ENCODE measurements around the gene BMP7.
"Not testable (repeated sequence)": the region's sequence is repeated elsewhere in the genome, so short reads cannot be mapped to it uniquely, and the experiment has no call there.

Gene BMP7

DNA sequence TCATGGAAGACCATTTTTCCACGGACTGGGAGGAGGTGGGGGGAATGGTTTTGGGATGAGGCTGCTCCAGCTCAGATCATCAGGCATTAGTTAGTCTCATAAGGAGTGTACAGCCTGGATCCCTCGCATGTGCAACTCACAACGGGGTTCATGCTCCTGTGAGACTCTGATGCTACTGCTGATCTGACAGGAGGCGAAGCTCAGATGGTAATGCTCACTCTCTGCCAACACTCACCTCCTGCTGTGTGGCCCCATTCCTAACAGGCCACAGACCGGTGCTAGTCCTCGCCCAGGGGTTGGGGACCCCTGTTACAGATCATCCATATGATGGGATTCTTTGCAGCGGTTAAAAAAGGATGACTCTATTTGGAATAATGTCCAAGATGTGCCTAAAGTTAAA lies 27.6 kb upstream of the BMP7 start:
- H3K4me3 ChIP-seq (ENCODE audit: low read length) = no peak overlapping the region
- no peak for TF ChIP-seq ZNF274 (IDR thresholded peaks at IDR 0.05; ENCODE audit: low read depth, low read length)

DNA sequence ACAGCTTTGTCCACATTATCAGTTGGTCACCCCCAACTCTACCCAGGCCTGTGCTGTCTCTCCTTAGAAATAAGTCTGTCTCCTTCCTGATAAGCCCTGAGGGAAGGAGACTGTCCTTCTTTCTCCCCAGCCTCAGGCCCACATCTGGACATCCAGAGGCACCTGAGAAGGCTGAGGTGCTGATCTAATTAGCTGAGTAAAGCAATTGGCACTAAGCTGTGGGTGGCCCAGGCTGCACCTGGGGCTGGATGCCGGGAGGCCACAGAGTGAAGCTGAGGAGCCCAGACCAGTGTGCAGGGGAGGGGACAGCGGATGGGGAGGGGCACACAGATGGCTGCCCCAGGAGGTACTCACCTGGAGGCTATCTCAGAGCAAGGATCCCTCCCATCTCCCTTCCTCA lies 26.2 kb upstream of the BMP7 start:
- no peak overlapping the region for H3K4me3 ChIP-seq (ENCODE audit: low read length)
- TF ChIP-seq ZNF274 (IDR thresholded peaks at IDR 0.05; ENCODE audit: low read depth, low read length) = no peak

DNA sequence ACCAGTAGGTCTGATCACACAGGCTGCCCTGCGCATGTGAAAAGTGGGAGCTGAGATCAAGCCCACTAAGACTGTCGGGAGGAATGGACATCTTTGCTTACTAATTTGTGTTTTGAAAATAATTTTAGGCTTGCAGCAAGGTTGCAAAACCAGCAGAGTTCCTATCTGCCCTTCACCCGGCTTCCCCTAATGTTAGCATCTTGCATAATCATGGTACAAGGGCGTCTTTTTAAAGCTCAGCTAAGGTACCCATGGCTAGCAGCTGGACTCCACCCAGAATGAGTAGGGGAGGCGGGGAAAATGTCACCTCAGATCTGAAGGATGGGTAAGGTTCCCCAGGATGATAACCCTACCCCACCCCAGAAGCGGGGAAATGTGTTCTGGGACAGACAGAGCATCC lies 25.3 kb upstream of the BMP7 start:
- TF ChIP-seq ZNF274 (IDR thresholded peaks at IDR 0.05; ENCODE audit: low read depth, low read length) = no peak
- H3K4me3 ChIP-seq (ENCODE audit: low read length) = no peak overlapping the region

DNA sequence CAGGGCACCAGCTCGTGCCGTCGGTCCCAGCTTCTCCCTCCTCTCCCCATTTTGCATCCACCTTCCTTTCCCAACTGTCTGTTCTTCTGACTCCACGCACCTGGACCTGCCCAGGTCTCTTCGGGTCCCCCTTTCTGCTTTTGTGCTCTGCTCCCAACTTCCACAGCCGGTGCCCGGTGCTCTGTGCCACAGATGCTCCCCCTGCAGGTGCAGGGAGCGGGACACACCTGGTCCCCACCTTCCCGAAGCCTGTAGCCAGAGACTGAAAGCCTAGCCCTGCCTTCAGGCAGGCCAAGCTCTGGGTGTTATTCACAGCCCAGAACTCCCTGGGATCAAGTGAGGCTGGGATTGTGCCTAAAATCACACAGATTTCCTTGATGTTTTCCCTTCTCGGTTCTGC lies 24.6 kb upstream of the BMP7 start:
- no peak for TF ChIP-seq ZNF274 (IDR thresholded peaks at IDR 0.05; ENCODE audit: low read depth, low read length)
- H3K4me3 ChIP-seq (ENCODE audit: low read length) = no peak overlapping the region

DNA sequence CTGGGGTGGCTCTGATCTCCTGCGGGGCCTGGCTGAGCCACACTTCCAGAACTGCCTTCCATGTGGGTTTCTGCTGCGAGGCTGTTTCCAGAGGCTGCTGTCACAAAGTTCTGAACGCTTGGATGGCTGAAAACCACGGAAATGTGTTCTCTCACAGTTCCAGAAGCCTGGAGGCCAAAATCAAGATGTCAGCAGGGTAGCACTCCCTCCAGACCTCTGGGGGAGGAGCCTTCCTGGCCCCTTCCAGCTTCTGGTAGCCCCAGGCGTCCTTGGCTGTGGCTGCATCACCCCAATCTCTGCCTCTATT lies 23.7 kb upstream of the BMP7 start:
- no peak for TF ChIP-seq ZNF274 (IDR thresholded peaks at IDR 0.05; ENCODE audit: low read depth, low read length)
- no peak overlapping the region for H3K4me3 ChIP-seq (ENCODE audit: low read length)

DNA sequence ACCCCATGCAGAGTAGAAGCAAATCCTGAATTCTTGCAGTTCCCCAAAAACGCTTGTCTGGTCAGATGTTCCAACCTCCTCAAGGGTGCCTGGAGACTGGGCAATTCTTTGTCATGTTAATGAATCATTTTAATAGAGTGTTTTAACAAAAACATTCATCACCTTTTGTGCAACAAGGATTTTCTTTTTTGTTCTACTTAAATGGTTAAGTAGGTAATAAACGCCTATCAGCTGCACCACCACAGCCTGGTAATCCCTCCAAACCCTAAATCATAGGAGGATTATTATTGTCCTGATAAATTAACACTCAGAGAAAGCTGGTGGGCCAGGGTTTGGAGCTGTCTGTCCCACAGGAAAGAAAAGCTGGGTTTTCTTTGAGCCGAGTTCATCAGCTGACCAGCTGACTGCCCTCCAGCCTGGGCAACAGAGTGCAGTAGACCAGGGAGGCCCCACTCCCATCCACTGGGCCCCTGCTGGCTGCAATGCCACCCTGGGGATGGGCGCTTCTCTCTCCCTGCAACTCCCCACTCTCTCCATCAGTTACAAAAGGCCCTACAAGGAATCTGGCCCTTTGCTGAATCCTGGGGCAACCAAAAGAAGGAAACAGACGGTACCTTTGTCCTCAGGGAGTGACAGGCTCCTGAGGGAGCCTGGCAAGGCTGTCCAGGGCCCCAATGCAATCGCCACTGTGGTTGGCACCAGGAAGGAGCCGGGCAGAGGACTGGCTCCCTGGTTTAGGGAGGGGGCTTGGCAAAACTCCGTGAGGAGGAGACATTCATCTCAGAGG lies 23.1 kb upstream of the BMP7 start:
- TF ChIP-seq ZNF274 (IDR thresholded peaks at IDR 0.05; ENCODE audit: low read depth, low read length) = no peak
- no peak overlapping the region for H3K4me3 ChIP-seq (ENCODE audit: low read length)

DNA sequence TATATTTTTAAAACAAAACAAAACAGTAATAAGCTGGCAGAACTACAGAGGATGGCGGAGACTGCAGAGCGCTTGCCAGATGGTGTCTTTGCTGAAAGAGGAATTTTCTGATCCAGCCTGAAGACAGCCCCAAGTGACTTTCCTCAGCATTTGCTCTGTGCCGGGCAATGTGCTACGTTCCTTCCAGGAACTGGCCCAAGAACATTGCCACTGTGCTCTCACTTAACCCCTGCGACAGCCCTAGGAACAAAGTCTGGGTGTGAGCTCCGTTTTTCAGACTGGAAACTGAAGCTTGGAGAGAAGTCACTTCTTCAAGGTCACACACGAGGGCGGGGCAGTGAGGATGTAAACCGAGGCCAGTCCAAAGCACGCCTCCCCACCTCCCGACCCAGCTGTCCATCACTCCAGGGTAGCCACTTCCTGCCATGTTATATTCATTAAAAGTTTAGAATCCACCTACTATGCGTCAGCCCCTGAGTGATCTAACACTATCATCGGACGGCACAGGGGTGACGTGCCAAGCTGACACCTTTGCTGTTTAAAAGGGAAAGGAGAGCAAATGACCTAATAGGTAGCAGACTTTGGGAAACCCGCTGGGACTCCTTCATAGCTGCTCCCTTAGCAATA lies 22.3 kb upstream of the BMP7 start:
- no peak overlapping the region for H3K4me3 ChIP-seq (ENCODE audit: low read length)
- TF ChIP-seq ZNF274 (IDR thresholded peaks at IDR 0.05; ENCODE audit: low read depth, low read length) = no peak

DNA sequence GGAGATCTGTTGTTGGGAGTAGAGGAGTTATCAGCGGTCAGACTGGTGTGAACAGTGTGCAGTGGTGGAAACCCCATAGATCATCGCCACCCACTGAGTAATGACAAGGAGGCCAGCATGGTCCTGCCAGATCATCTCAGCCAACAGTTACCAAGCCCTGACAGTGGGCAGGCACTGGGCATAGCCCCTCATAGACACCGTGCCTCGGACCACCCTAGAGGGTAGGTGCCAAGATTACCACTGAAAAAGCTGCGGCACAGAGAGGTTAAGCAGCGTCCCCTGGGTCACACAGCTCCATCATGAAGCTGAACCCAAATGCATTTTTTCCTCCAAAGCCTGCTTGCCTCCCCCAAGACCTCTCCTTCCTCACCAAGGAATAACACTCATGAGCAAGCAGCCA lies 21.5 kb upstream of the BMP7 start:
- H3K4me3 ChIP-seq (ENCODE audit: low read length) = no peak overlapping the region
- TF ChIP-seq ZNF274 (IDR thresholded peaks at IDR 0.05; ENCODE audit: low read depth, low read length) = no peak

DNA sequence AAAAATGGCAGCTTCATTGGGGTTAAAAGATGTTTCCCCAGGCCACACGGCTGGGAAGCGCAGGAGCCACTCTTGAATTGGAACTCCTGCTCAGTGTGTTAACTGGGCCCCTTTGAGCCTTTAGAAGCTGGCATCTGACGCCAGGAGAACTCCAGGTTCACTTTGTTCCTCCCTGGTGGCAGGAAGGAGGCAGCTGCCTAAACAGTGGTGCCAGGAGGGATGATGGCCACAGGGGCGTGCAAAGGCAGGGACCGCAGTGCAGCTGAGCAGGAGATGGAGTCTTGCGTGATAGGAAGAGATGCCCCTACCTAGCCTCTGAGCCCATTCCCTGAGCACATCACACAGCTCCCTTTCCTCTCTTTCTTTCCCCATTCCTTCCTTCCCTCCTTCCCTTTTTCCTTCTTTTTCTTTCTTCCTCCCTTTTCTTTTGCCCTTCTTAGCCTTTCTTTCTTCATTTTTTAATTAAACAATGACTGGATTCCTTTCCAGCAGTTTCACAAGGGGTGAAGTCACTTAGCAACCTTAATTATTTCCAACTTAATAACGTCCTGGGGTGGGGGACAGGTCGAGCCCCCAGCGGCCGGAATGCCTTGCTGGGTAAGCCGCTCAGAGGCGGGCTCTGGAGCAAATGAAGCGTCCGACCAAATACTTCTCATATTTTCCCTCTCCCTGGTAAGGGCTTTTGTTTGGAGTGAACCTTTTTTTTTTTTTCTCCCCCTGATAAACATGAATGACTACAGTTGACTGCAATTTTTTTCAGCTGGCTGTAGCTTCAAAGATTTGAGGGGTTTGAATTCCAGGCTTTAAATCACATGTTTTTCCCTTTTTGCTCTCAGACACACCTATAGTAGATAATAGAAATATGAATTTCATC lies 20.8 kb upstream of the BMP7 start:
- no peak overlapping the region for H3K4me3 ChIP-seq (ENCODE audit: low read length)
- no peak for TF ChIP-seq ZNF274 (IDR thresholded peaks at IDR 0.05; ENCODE audit: low read depth, low read length)

DNA sequence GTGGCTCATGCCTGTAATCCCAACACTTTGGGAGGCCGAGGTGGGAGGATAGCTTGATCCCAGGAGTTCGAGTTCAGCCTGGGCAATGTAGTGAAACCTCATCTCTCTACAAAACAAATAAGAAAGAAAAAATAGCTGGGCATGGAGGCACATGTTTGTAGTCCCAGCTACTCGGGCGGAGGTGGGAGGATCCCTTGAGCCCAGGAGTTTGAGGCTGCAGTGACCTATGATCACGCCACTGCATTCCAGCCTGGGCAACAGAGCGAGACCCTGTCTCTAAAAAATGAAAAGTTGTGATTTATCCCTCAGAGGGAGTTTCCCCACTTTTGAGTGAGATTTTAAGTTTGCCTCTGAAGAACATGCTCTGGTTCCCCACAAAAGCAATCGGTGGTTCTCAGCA lies 17.4 kb upstream of the BMP7 start:
- no peak overlapping the region for H3K4me3 ChIP-seq (ENCODE audit: low read length)
- TF ChIP-seq ZNF274 (IDR thresholded peaks at IDR 0.05; ENCODE audit: low read depth, low read length) = no peak

DNA sequence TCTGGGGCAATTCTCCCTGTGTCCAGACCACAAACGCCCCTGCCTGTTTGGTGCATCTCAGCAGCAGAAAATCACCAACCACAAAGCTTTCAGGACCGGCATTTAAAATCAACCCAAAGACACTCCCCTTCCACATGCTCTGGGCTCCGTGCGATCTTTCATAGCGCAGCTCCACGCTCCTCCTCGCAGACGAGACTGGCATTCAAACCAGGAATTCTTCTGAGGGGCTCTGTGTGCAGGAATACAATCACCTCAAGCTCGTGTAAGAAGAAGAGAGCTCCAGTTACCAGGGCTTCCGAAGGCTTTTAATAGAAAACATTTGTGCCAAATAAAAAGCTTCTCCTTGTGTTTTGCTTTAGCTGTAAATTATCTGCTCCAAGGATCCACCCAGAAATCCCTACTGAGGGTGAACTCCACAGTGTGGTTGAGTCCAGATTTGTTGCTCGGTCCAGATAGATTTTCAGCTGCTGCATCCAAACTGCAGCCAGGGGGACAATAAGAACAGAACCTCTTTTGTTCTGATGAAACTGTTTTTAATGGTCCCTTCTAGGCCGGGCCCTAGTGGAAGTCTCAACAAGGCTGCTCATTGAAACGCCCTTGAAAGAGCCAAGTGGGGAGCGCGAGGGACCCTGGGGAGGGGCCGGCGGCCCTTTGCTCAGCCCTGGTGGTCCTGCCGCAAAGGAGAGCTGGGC lies 16.4 kb upstream of the BMP7 start:
- no peak overlapping the region for H3K4me3 ChIP-seq (ENCODE audit: low read length)
- no peak for TF ChIP-seq ZNF274 (IDR thresholded peaks at IDR 0.05; ENCODE audit: low read depth, low read length)

DNA sequence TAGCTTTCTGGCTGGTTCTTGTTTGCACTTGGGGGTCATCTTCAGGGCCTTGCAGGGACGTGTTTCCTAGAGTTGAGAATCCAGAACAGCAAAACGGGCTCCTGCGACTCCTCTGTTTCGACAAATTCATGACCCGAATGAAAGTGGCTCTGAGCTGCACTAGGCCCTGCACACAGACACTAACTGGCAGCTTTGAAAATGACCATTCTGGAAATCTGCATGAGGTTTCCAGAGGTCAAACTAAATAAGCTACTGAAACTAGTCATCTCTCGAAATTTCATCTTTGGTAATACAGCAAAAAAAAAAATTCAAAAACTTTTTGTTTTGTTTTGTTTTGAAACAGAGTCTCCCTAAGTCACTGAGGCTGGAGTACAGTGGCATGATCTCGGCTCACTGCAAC lies 15.5 kb upstream of the BMP7 start:
- no peak for TF ChIP-seq ZNF274 (IDR thresholded peaks at IDR 0.05; ENCODE audit: low read depth, low read length)
- H3K4me3 ChIP-seq (ENCODE audit: low read length) = no peak overlapping the region

DNA sequence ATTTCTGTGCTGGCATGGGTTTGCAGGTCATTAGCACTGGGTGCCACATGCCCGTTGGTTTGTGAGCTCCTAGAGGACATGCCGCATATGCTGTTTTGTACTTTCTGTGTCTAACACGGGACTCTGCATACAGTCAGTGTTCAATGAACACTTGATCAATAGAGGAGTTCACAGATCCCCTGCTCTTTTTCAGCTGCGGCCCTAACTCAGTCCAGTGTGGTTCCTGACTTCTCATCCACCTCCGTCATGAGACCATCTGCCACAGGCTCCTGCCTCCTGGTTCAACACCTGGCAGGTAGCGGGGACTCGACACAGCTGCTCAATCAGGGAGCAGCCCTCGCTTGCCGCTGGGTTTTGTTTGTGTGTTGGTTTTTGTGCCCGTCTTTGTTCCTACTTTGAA lies 13.8 kb upstream of the BMP7 start:
- no peak overlapping the region for H3K4me3 ChIP-seq (ENCODE audit: low read length)

DNA sequence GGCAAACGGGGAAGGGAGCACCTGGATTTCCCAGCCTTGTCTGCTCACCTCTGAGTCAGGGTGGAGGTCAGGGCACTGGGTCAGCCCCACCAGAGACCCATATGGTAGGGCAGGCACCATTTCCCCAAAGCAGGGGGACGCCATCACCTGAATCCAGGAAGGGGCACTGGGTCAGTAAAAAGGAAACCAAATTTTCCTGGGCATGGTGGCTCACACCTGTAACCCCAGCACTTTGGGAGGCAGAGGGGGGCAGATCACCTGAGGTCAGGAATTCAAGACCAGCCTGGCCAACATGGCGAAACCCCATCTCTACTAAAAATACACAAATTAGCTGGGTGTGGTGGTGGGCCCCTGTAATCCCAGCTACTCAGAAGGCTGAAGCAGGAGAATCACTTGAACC lies 13.1 kb upstream of the BMP7 start:
- H3K4me3 ChIP-seq (ENCODE audit: low read length) = not testable (repeated sequence)

More for the DNA sequence above, 13.8 kb upstream of the BMP7 start:
- no peak for TF ChIP-seq ZNF274 (IDR thresholded peaks at IDR 0.05; ENCODE audit: low read depth, low read length)

Data from GM08714 (cell line).